ENCODE results near the gene LHFPL6. TPM values are rescaled to one million over a fixed set of nuclear protein-coding genes. Genes with fewer than 3 reads are reported as not detected.
A peak's percentile ranks its signal among the peaks of the same experiment; 100 is the strongest.

The LHFPL6 gene
- total RNA-seq, 1 experiment from 2014 or later = 25.7 TPM

DNA sequence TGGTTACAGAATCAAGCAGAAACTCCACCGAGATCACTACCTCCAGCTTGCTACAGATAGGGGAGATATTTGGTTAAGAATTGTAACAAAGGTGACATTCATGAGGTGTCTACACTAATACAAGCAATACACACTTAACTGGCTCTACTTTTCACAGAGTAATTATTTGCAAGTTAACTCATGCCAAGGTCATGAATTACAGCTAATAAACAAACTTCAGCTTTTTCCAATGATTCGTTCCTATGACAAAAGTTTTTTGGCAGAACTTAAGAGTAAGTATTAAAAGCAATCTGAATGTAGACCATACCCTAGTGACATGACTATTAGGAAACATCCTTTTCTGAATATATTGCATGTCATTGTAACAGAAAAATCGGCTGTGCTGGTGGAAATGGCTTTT lies 72.1 kb downstream of the LHFPL6 start:
- no TSS peak for BruUV-seq (replicated peaks)
- Histone ChIP-seq H3K27ac (ENCODE audit: low read length) (no peak overlapping the region; the same call in 1 of the 2 replicates), H3K27me3 (ENCODE audit: control insufficient read depth, insufficient read depth, low read length) (no peaks in the 10 kb centered on the region), H3K4me3 (ENCODE audit: low read depth in 2 of 2, low read length in 2 of 2) (no peak overlapping the region), H3K9me3 (ENCODE audit: control insufficient read depth, insufficient read depth, low read depth, low read length) (no peaks in the 10 kb centered on the region), H3K36me3 (ENCODE audit: control insufficient read depth, insufficient read depth, low read length) (no peaks in the 10 kb centered on the region), H3K4me1 (ENCODE audit: control insufficient read depth, insufficient read depth, low read length) (peaks cover 32% of the 10 kb centered on the region)
- intact Hi-C loops (cut with micrococcal nuclease; ENCODE audit: unreplicated experiment) (no loop called here), in situ Hi-C loops (cut with HindIII; ENCODE audit: low pct_unique_long_range_greater_than_20kb, low sequenced_read_pairs) (no loop called here)
- ChIA-PET CTCF (no interaction called here), POLR2A (no interaction called here)
- no peak for DNase-seq (ENCODE audit: low read depth, low spot score)
- no peak for ATAC-seq
- no peak for TF ChIP-seq TCF7L2 (IDR thresholded peaks at IDR 0.05; ENCODE audit: low read depth, low read length)

DNA sequence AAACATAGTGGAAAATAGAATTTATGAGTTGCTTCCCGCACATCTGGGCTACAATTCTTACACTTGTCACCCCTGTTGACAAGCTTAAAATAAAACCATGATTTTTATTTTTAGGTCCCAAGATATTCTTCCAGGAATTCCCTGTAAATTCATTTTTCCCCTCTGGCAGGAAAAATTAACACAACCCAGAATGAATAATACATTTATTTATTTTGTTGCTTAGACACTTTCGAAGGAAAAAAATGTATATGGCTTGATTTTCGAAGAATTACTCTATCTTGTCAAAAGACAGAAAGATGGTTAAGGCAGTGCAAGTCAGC lies 74.4 kb downstream of the LHFPL6 start:
- DNase-seq (ENCODE audit: low read depth, low spot score) (no peak), ATAC-seq (no peak)
- TF ChIP-seq, protein P1, sequence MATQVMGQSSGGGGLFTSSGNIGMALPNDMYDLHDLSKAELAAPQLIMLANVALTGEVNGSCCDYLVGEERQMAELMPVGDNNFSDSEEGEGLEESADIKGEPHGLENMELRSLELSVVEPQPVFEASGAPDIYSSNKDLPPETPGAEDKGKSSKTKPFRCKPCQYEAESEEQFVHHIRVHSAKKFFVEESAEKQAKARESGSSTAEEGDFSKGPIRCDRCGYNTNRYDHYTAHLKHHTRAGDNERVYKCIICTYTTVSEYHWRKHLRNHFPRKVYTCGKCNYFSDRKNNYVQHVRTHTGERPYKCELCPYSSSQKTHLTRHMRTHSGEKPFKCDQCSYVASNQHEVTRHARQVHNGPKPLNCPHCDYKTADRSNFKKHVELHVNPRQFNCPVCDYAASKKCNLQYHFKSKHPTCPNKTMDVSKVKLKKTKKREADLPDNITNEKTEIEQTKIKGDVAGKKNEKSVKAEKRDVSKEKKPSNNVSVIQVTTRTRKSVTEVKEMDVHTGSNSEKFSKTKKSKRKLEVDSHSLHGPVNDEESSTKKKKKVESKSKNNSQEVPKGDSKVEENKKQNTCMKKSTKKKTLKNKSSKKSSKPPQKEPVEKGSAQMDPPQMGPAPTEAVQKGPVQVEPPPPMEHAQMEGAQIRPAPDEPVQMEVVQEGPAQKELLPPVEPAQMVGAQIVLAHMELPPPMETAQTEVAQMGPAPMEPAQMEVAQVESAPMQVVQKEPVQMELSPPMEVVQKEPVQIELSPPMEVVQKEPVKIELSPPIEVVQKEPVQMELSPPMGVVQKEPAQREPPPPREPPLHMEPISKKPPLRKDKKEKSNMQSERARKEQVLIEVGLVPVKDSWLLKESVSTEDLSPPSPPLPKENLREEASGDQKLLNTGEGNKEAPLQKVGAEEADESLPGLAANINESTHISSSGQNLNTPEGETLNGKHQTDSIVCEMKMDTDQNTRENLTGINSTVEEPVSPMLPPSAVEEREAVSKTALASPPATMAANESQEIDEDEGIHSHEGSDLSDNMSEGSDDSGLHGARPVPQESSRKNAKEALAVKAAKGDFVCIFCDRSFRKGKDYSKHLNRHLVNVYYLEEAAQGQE (IDR thresholded peaks at IDR 0.05; ENCODE audit: insufficient read depth in 1 of 2, low read depth in 2 of 2, low read length in 1 of 2) = no peak
- Histone ChIP-seq H3K36me3 (ENCODE audit: control insufficient read depth, insufficient read depth, low read length) (no peaks in the 10 kb centered on the region), H3K4me1 (ENCODE audit: control insufficient read depth, insufficient read depth, low read length) (peaks cover 32% of the 10 kb centered on the region), H3K27ac (ENCODE audit: low read length) (peak overlapping the region; percentile 79), H3K9me3 (ENCODE audit: control insufficient read depth, insufficient read depth, low read depth, low read length) (no peaks in the 10 kb centered on the region), H3K4me3 (ENCODE audit: low read depth in 2 of 2, low read length in 2 of 2) (no peak overlapping the region), H3K27me3 (ENCODE audit: control insufficient read depth, insufficient read depth, low read length) (no peaks in the 10 kb centered on the region)
- in situ Hi-C loops (cut with HindIII; ENCODE audit: low pct_unique_long_range_greater_than_20kb, low sequenced_read_pairs) = no loop called here
- CTCF ChIA-PET = no interaction called here
- intact Hi-C loops (cut with micrococcal nuclease; ENCODE audit: unreplicated experiment) = no loop called here
- no TSS peak for BruUV-seq (replicated peaks)
- POLR2A ChIA-PET = no interaction called here

DNA sequence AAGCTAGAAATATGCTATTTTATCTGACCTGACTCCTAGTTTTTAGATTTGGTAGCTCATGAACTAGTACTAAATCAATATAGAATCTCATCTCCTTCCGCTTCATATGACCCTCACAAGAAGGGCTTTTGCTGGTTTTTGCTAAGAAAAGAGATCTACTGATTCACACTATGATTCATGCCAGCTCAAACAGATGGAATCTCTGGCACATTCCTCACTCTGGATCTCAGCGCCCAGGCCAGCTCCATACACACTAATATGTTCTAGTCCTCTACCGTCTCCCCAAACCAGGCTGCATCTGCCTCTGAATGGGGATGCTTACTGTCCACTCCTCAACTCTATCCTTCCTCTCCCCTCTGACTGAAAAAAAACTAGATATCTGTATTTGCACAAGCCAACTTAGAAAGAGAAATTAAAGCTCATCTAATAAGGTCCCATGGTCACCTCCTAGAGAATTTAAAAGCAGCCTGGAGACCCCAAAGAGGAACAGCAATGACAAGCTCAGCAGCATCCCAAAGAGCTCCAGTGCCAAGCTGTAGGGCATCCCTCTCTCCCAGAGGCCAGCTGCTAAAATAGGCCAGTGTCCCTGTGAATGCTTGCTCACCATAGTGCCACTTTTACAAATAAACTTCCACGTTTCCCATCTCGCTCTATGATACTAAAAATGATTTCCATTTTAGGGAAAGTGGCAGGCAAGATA lies 74.9 kb downstream of the LHFPL6 start:
- BruUV-seq (replicated peaks) = no TSS peak
- Histone ChIP-seq H3K27me3 (ENCODE audit: control insufficient read depth, insufficient read depth, low read length) (no peaks in the 10 kb centered on the region), H3K9me3 (ENCODE audit: control insufficient read depth, insufficient read depth, low read depth, low read length) (no peaks in the 10 kb centered on the region), H3K36me3 (ENCODE audit: control insufficient read depth, insufficient read depth, low read length) (no peaks in the 10 kb centered on the region), H3K4me1 (ENCODE audit: control insufficient read depth, insufficient read depth, low read length) (peaks cover 32% of the 10 kb centered on the region), H3K27ac (ENCODE audit: low read length) (peak overlapping the region; percentile 79), H3K4me3 (ENCODE audit: low read depth in 2 of 2, low read length in 2 of 2) (no peak overlapping the region)
- TF ChIP-seq TCF7L2 (IDR thresholded peaks at IDR 0.05; ENCODE audit: low read depth, low read length) = no peak
- ATAC-seq (peak; percentile 96), DNase-seq (ENCODE audit: low read depth, low spot score) (peak; percentile 67)
- ChIA-PET POLR2A (no interaction called here), CTCF (no interaction called here)
- in situ Hi-C loops (cut with HindIII; ENCODE audit: low pct_unique_long_range_greater_than_20kb, low sequenced_read_pairs) = no loop called here
- intact Hi-C loops (cut with micrococcal nuclease; ENCODE audit: unreplicated experiment) = no loop called here

DNA sequence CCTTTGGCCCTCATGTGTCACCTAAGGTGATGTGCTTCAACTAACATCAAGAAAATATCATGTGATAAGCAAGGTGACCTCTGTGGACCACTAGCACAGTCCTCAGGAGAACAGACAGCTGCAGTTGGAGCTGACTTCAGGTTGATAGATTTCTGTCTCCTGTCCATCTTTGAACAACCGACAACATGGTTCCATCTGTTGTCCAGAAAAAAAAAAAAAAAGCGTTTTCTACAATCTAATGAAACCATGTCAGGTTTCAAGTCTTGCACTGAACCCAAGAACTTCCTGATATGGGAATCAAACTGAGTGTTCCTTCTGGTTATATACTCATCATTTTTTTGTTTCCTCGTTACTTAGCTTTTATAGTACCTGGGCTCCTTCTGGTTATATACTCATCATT lies 75.7 kb downstream of the LHFPL6 start:
- Histone ChIP-seq H3K9me3 (ENCODE audit: control insufficient read depth, insufficient read depth, low read depth, low read length) (no peaks in the 10 kb centered on the region), H3K4me1 (ENCODE audit: control insufficient read depth, insufficient read depth, low read length) (peaks cover 32% of the 10 kb centered on the region), H3K27me3 (ENCODE audit: control insufficient read depth, insufficient read depth, low read length) (no peaks in the 10 kb centered on the region), H3K36me3 (ENCODE audit: control insufficient read depth, insufficient read depth, low read length) (no peaks in the 10 kb centered on the region), H3K27ac (ENCODE audit: low read length) (peak overlapping the region; percentile 61; the same call in 1 of the 2 replicates), H3K4me3 (ENCODE audit: low read depth in 2 of 2, low read length in 2 of 2) (no peak overlapping the region)
- POLR2A ChIA-PET = no interaction called here
- ATAC-seq (no peak), DNase-seq (ENCODE audit: low read depth, low spot score) (no peak)
- BruUV-seq (replicated peaks) = no TSS peak
- intact Hi-C loops (cut with micrococcal nuclease; ENCODE audit: unreplicated experiment) (no loop called here), in situ Hi-C loops (cut with HindIII; ENCODE audit: low pct_unique_long_range_greater_than_20kb, low sequenced_read_pairs) (no loop called here)
- TF ChIP-seq SIN3A (IDR thresholded peaks at IDR 0.05; ENCODE audit: borderline replicate concordance, insufficient read depth, low read depth, low read length) = no peak
- TF ChIP-seq, protein P1 (IDR thresholded peaks at IDR 0.05; ENCODE audit: insufficient read depth in 1 of 2, low read depth in 2 of 2, low read length in 1 of 2) = no peak
- CTCF ChIA-PET = no interaction called here

Data from Panc1 (cell line).